Stimulated activated naive CD4-positive, alpha-beta T cell (primary cell): Measurements from ENCODE around the gene FAM181A.

Experiments
- DNase-seq, 6 experiments: peaks; one replicate each; lab custom pipeline; 2025; lab: John Stamatoyannopoulos, UW

Gene FAM181A

GRCh38 chr14:93978735-93979134 lies 51.6 kb downstream of the FAM181A start:
- DNase-seq, result no peak
